H9 (cell line): ENCODE measurements around the gene PACS1. TPM values are rescaled to one million over a fixed set of nuclear protein-coding genes. Genes with fewer than 3 reads are reported as not detected.

Experiments used
- DNase-seq: peaks from one replicate; pipeline ENCODE4 v3.0.0-alpha.2; 2017
- H2AFZ ChIP-seq: one replicate; pipeline ENCODE4 v1.6.1; 2013; ENCODE audit warnings: mild to moderate bottlenecking, low read length, control low read depth, moderate library complexity
- H2AK5ac ChIP-seq: 2 replicates; pipeline ENCODE4 v1.6.1; 2013; ENCODE audit warnings: low read length, control low read depth, mixed read lengths; ENCODE audit not compliant: insufficient read length
- H2BK120ac ChIP-seq: one replicate; pipeline ENCODE4 v1.6.1; 2013; ENCODE audit warnings: low read depth, mild to moderate bottlenecking, low read length, control low read depth, inconsistent platforms; ENCODE audit not compliant: poor library complexity, severe bottlenecking
- H2BK12ac ChIP-seq: 2 replicates; pipeline ENCODE4 v1.6.1; 2013; ENCODE audit warnings: low read length, control low read depth, mixed read lengths, low read depth; ENCODE audit not compliant: insufficient read length
- H2BK15ac ChIP-seq: 2 replicates; pipeline ENCODE4 v1.6.1; 2013; ENCODE audit warnings: low read depth, low read length, control low read depth
- H2BK20ac ChIP-seq: one replicate; pipeline ENCODE4 v1.6.1; 2013; ENCODE audit warnings: low read depth, mild to moderate bottlenecking, low read length, control low read depth, inconsistent platforms; ENCODE audit not compliant: poor library complexity, severe bottlenecking
- H2BK5ac ChIP-seq: 2 replicates; pipeline ENCODE4 v1.6.1; 2013; ENCODE audit warnings: low read length, control low read depth, mixed read lengths; ENCODE audit not compliant: insufficient read length
- H3K14ac ChIP-seq: 2 replicates; pipeline ENCODE4 v1.6.1; 2013; ENCODE audit warnings: low read length, control low read depth; ENCODE audit not compliant: insufficient read depth
- H3K18ac ChIP-seq: 2 replicates; pipeline ENCODE4 v1.6.1; 2013; ENCODE audit warnings: low read depth, mild to moderate bottlenecking, mixed read lengths, low read length, control low read depth; ENCODE audit not compliant: insufficient read length
- H3K23ac ChIP-seq: 2 replicates; pipeline ENCODE4 v1.6.1; 2013; ENCODE audit warnings: low read length, control low read depth, mixed read lengths, low read depth; ENCODE audit not compliant: insufficient read length
- H3K23me2 ChIP-seq: 2 replicates; pipeline ENCODE4 v1.6.1; 2013; ENCODE audit warnings: low read depth, mild to moderate bottlenecking, mixed read lengths, low read length, control low read depth; ENCODE audit not compliant: insufficient read length, poor library complexity, severe bottlenecking
- H3K27ac ChIP-seq: 2 replicates; pipeline ENCODE4 v1.5.1; 2013; ENCODE audit warnings: low read length, control low read depth, mixed read lengths, low read depth; ENCODE audit not compliant: insufficient read length
- H3K27me3 ChIP-seq: 2 replicates; pipeline ENCODE4 v1.6.1; 2013; ENCODE audit warnings: low read length, control low read depth, inconsistent platforms; ENCODE audit not compliant: insufficient read depth
- H3K4ac ChIP-seq: 2 replicates; pipeline ENCODE4 v1.6.1; 2013; ENCODE audit warnings: low read depth, mild to moderate bottlenecking, control low read depth, inconsistent platforms, low read length, moderate library complexity
- H3K4me1 ChIP-seq: 2 replicates; pipeline ENCODE4 v1.6.1; 2013; ENCODE audit warnings: low read length, control low read depth, inconsistent platforms; ENCODE audit not compliant: insufficient read depth
- H3K4me2 ChIP-seq: 2 replicates; pipeline ENCODE4 v1.6.1; 2013; ENCODE audit warnings: low read length, control low read depth, mixed read lengths; ENCODE audit not compliant: insufficient read length, insufficient read depth
- H3K56ac ChIP-seq: 2 replicates; pipeline ENCODE4 v1.6.1; 2013; ENCODE audit warnings: low read depth, mild to moderate bottlenecking, mixed read lengths, low read length, control low read depth; ENCODE audit not compliant: insufficient read length
- H3K79me1 ChIP-seq: 2 replicates; pipeline ENCODE4 v1.6.1; 2013; ENCODE audit warnings: low read depth, mild to moderate bottlenecking, moderate library complexity, low read length, control low read depth, inconsistent platforms; ENCODE audit not compliant: insufficient read depth, poor library complexity, severe bottlenecking
- H3K79me2 ChIP-seq: 2 replicates; pipeline ENCODE4 v1.6.1; 2013; ENCODE audit warnings: low read length, control low read depth, inconsistent platforms; ENCODE audit not compliant: insufficient read depth
- H3K9ac ChIP-seq: 2 replicates; pipeline ENCODE4 v1.6.1; 2013; ENCODE audit warnings: low read length, control low read depth, mixed read lengths; ENCODE audit not compliant: insufficient read length; ENCODE audit errors: extremely low read depth
- H3K9me3 ChIP-seq: one replicate; pipeline ENCODE4 v1.6.1; 2013; ENCODE audit warnings: low read depth, low read length, inconsistent platforms; ENCODE audit not compliant: control insufficient read depth
- H3T11ph ChIP-seq: one replicate; pipeline ENCODE4 v1.6.1; 2013; ENCODE audit warnings: mild to moderate bottlenecking, low read length, control low read depth, inconsistent platforms
- H4K20me1 ChIP-seq: one replicate; pipeline ENCODE4 v1.6.1; 2013; ENCODE audit not compliant: control insufficient read depth, insufficient read length, insufficient read depth
- H4K5ac ChIP-seq: 2 replicates; pipeline ENCODE4 v1.6.1; 2013; ENCODE audit warnings: low read depth, mild to moderate bottlenecking, mixed read lengths, low read length, control low read depth; ENCODE audit not compliant: insufficient read length
- H4K8ac ChIP-seq: replicated peaks from 2 replicates; pipeline ENCODE4 v1.6.1; 2013; ENCODE audit warnings: low read length, control low read depth, mixed read lengths, low read depth; ENCODE audit not compliant: insufficient read length
- H4K91ac ChIP-seq: 2 replicates; pipeline ENCODE4 v1.6.1; 2013; ENCODE audit warnings: low read depth, mild to moderate bottlenecking, moderate library complexity, mixed read lengths, low read length, control low read depth; ENCODE audit not compliant: insufficient read length
- H3K27ac Mint-ChIP-seq, 3 experiments: 2 replicates in 2 of 3; 3 replicates in 1 of 3; pipeline ENCODE4 v1.8.0; 2020 to 2021; ENCODE audit warnings: mixed read lengths in 3 of 3, mild to moderate bottlenecking in 1 of 3, moderate library complexity in 1 of 3
- H3K27me3 Mint-ChIP-seq: 2 replicates; pipeline ENCODE4 v1.8.0; 2021; ENCODE audit warnings: low read depth, mild to moderate bottlenecking, moderate library complexity, mixed read lengths
- H3K36me3 Mint-ChIP-seq, 3 experiments: 2 replicates in 2 of 3; 3 replicates in 1 of 3; pipeline ENCODE4 v1.8.0; 2020 to 2021; ENCODE audit warnings: low read depth in 3 of 3, mixed read lengths in 3 of 3; ENCODE audit not compliant: insufficient read depth in 1 of 3
- H3K4me1 Mint-ChIP-seq, 2 experiments: 2 replicates each; pipeline ENCODE4 v1.8.0; 2020; ENCODE audit warnings: mixed read lengths in 2 of 2
- H3K4me3 Mint-ChIP-seq, 2 experiments: 2 replicates in 1 of 2; 3 replicates in 1 of 2; pipeline ENCODE4 v1.8.0; 2020 to 2021; ENCODE audit warnings: mild to moderate bottlenecking in 2 of 2, mixed read lengths in 2 of 2, moderate library complexity in 1 of 2
- H3K9me3 Mint-ChIP-seq, 2 experiments: 2 replicates in 1 of 2; 3 replicates in 1 of 2; pipeline ENCODE4 v1.8.0; 2020; ENCODE audit warnings: mild to moderate bottlenecking in 2 of 2, mixed read lengths in 2 of 2, moderate library complexity in 1 of 2
- WGBS: extraction: QIAGEN DNeasy Blood & Tissue Kit; methylation state at CpG from one replicate; pipeline ENCODE4 v1.1.7; 2013; ENCODE audit warnings: missing lambda C conversion rate, low lambda C conversion rate, mixed read lengths; ENCODE audit not compliant: insufficient read length; ENCODE audit errors: extremely low coverage; 5-methylcytosine and 5-hydroxymethylcytosine counted together
- total RNA-seq: library from RNA; stranded (reverse); gene quantifications from 2 replicates; pipeline ENCODE4 v1.2.1, GENCODE V29; 2021
- TF ChIP-seq, protein P1 (sequence below): fragments of 200-600 bp; sonication (generic); conservative IDR thresholded peaks from 3 replicates; pipeline ENCODE4 v1.8.0; 2021; ENCODE audit warnings: antibody characterized with exemption, mild to moderate bottlenecking

The PACS1 gene
- total RNA-seq, 1 experiment from 2014 or later = 35.5 TPM

DNA sequence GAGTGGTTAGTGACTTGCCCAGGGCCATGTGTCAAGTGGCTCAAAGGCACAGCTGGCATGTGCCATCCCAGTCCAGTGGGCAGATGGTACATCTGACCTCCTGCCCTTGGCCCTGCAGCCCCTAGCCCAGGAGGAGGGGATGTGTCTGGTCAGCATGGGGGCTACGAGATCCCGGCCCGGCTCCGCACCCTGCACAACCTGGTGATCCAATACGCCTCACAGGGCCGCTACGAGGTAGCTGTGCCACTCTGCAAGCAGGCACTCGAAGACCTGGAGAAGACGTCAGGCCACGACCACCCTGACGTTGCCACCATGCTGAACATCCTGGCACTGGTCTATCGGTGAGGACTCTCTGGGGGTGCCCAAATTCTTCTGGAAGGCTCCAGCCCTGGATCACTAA is 192.6 kb downstream of the PACS1 start:
- Histone ChIP-seq H3K18ac (no peak overlapping the region), H4K20me1 (peaks cover 2% of the 10 kb centered on the region), H3K4ac (no peak overlapping the region), H3K56ac (no peak overlapping the region), H3K27ac (no peak overlapping the region), H2AK5ac (no peak overlapping the region), H2BK15ac (no peak overlapping the region), H3K79me1 (no peaks in the 10 kb centered on the region), H4K91ac (no peak overlapping the region), H3K23me2 (no peaks in the 10 kb centered on the region), H2BK5ac (no peak overlapping the region), H4K5ac (no peak overlapping the region), H3K9ac (no peak overlapping the region), H3K79me2 (no peaks in the 10 kb centered on the region), H3K23ac (no peak overlapping the region), H3K4me1 (no peaks in the 10 kb centered on the region), H3T11ph (no peak overlapping the region), H3K14ac (no peak overlapping the region), H2BK20ac (no peak overlapping the region), H2BK12ac (no peak overlapping the region), H4K8ac (no peak overlapping the region), H3K9me3 (no peaks in the 10 kb centered on the region), H3K27me3 (no peaks in the 10 kb centered on the region), H2BK120ac (no peak overlapping the region), H3K4me2 (no peak overlapping the region), H2AFZ (no peak overlapping the region)
- Mint-ChIP-seq H3K36me3 (peaks cover 22 to 67% (median 62%) of the 10 kb centered on the region in 3 experiments), H3K27ac (no peak overlapping the region), H3K27me3 (no peaks in the 10 kb centered on the region), H3K4me3 (no peak overlapping the region), H3K9me3 (peaks cover 0 to 2% of the 10 kb centered on the region in 2 experiments; a peak in 1 of 5 replicates), H3K4me1 (peaks cover 16 to 19% of the 10 kb centered on the region in 2 experiments)
- TF ChIP-seq, protein P1, sequence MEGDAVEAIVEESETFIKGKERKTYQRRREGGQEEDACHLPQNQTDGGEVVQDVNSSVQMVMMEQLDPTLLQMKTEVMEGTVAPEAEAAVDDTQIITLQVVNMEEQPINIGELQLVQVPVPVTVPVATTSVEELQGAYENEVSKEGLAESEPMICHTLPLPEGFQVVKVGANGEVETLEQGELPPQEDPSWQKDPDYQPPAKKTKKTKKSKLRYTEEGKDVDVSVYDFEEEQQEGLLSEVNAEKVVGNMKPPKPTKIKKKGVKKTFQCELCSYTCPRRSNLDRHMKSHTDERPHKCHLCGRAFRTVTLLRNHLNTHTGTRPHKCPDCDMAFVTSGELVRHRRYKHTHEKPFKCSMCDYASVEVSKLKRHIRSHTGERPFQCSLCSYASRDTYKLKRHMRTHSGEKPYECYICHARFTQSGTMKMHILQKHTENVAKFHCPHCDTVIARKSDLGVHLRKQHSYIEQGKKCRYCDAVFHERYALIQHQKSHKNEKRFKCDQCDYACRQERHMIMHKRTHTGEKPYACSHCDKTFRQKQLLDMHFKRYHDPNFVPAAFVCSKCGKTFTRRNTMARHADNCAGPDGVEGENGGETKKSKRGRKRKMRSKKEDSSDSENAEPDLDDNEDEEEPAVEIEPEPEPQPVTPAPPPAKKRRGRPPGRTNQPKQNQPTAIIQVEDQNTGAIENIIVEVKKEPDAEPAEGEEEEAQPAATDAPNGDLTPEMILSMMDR = no peak
- WGBS = no CpG with 5 or more reads among the region's 12 CpGs
- DNase-seq = no peak
